KOPT-K1 (cell line): Measurements from ENCODE around the gene GPN1.
"Not testable (repeated sequence)": the region's sequence is repeated elsewhere in the genome, so short reads cannot be mapped to it uniquely, and the experiment has no call there.

Experiments
- H3K27ac ChIP-seq: fragments of 200-600 bp; sonication (generic); 2 replicates; pipeline ENCODE4 v1.5.1; 2016; ENCODE audit warnings: antibody characterized with exemption, mild to moderate bottlenecking, low read depth, low read length; ENCODE audit not compliant: poor library complexity, severe bottlenecking
- H3K36me3 ChIP-seq: fragments of 200-600 bp; sonication (generic); 2 replicates; pipeline ENCODE4 v1.5.1; 2017; ENCODE audit warnings: antibody characterized with exemption, mild to moderate bottlenecking, low read length, moderate library complexity; ENCODE audit not compliant: insufficient read depth
- H3K9me3 ChIP-seq: fragments of 200-600 bp; sonication (generic); 2 replicates; pipeline ENCODE4 v1.5.1; 2017; ENCODE audit warnings: antibody characterized with exemption, low read length, mild to moderate bottlenecking; ENCODE audit not compliant: insufficient read depth, poor library complexity, severe bottlenecking

Gene GPN1

GRCh38 chr2:27681841-27682240, 53.0 kb downstream of the GPN1 start:
- no peaks in the 10 kb centered on the region for H3K9me3 ChIP-seq
- peaks cover 84% of the 10 kb centered on the region for H3K36me3 ChIP-seq
- H3K27ac ChIP-seq = no peak overlapping the region

- H3K27ac ChIP-seq, H3K9me3 ChIP-seq: not testable (repeated sequence)
- peaks cover 82% of the 10 kb centered on the region for H3K36me3 ChIP-seq
Measured at GRCh38 chr2:27682334-27682771, 53.5 kb downstream of the GPN1 start.

GRCh38 chr2:27683390-27684071, 54.7 kb downstream of the GPN1 start:
- no peak overlapping the region for H3K27ac ChIP-seq
- no peaks in the 10 kb centered on the region for H3K9me3 ChIP-seq
- peaks cover 82% of the 10 kb centered on the region for H3K36me3 ChIP-seq

GRCh38 chr2:27685006-27685405, 56.2 kb downstream of the GPN1 start:
- H3K9me3 ChIP-seq = not testable (repeated sequence)
- peaks cover 82% of the 10 kb centered on the region for H3K36me3 ChIP-seq

GRCh38 chr2:27685577-27685976, 56.7 kb downstream of the GPN1 start:
- Histone ChIP-seq H3K27ac (peak overlapping the region; percentile 60), H3K9me3 (no peaks in the 10 kb centered on the region), H3K36me3 (peaks cover 76% of the 10 kb centered on the region)

More at GRCh38 chr2:27685006-27685405, 56.2 kb downstream of the GPN1 start:
- peak overlapping the region; percentile 60 for H3K27ac ChIP-seq

- H3K27ac ChIP-seq = no peak overlapping the region
- peaks cover 60% of the 10 kb centered on the region for H3K36me3 ChIP-seq
- no peaks in the 10 kb centered on the region for H3K9me3 ChIP-seq
Measured at GRCh38 chr2:27687232-27687631, 58.4 kb downstream of the GPN1 start.

- Histone ChIP-seq H3K36me3 (peaks cover 44% of the 10 kb centered on the region), H3K27ac (no peak overlapping the region), H3K9me3 (no peaks in the 10 kb centered on the region)
Measured at GRCh38 chr2:27689424-27689823, 60.6 kb downstream of the GPN1 start.

- no peaks in the 10 kb centered on the region for H3K9me3 ChIP-seq
- no peak overlapping the region for H3K27ac ChIP-seq
Measured at GRCh38 chr2:27690052-27690451, 61.2 kb downstream of the GPN1 start.

GRCh38 chr2:27697660-27698059, 68.8 kb downstream of the GPN1 start:
- Histone ChIP-seq H3K9me3 (no peaks in the 10 kb centered on the region), H3K27ac (no peak overlapping the region), H3K36me3 (peaks cover 18% of the 10 kb centered on the region)

More at GRCh38 chr2:27690052-27690451, 61.2 kb downstream of the GPN1 start:
- peaks cover 46% of the 10 kb centered on the region for H3K36me3 ChIP-seq
